ENCODE results near the gene ATP6V0D1. TPM values are rescaled to one million over a fixed set of nuclear protein-coding genes. Genes with fewer than 3 reads are reported as not detected.
A peak's percentile ranks its signal among the peaks of the same experiment; 100 is the strongest.

ATP6V0D1 gene
- polyA plus RNA-seq, 1 donor from 2014 or later = 188 TPM

DNA sequence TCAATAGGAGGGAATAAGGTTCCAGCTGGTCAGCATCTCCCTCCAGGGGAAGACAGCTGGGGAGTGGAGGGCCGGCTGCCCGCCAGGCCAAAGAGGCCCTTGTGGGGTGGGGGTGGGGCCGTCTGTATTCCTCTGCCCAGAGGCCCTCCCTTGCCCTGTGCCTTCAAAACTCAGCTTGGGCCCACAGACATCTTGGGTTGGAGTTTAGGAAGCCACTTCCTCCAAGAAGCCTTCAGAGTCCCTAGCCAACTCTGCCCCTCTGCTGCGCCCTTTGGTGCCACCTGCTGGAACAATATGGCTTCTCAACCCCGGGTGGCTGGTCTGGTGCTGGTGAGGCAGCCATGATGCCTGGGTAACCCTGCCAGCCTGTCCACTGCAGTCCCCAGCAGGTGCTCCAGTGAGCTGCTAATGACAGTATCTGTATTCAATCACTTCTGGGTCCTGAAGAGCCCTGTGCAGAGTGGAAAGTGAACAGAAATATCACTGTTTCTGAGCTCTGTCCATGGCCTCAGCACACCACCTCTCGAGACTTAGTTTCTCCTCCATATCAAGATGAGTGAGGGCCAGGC, 33.4 kb downstream of the ATP6V0D1 start:
- Histone ChIP-seq H3K9me2 (ENCODE audit: insufficient read depth, low read length) (no peaks in the 10 kb centered on the region), H3K4me2 (ENCODE audit: low read length) (no peak overlapping the region), H3K36me3 (ENCODE audit: insufficient read depth, low read length) (no peaks in the 10 kb centered on the region), H3K79me2 (replicated peaks; ENCODE audit: insufficient read depth, low read length) (no peaks in the 10 kb centered on the region), H4K20me1 (ENCODE audit: insufficient read depth) (no peaks in the 10 kb centered on the region), H3F3A (ENCODE audit: insufficient read depth, low read length, poor library complexity, severe bottlenecking) (no peaks in the 10 kb centered on the region), H3K9me3 (ENCODE audit: low read length) (no peaks in the 10 kb centered on the region), H3K27ac (ENCODE audit: low read length) (no peak overlapping the region), H2AFZ (ENCODE audit: low read depth, low read length) (no peak overlapping the region), H3K9ac (ENCODE audit: low read length) (no peak overlapping the region), H3K4me3 (ENCODE audit: low read length) (no peak overlapping the region), H3K27me3 (ENCODE audit: insufficient read depth, low read depth, low read length) (no peaks in the 10 kb centered on the region)
- TF ChIP-seq, protein P1, sequence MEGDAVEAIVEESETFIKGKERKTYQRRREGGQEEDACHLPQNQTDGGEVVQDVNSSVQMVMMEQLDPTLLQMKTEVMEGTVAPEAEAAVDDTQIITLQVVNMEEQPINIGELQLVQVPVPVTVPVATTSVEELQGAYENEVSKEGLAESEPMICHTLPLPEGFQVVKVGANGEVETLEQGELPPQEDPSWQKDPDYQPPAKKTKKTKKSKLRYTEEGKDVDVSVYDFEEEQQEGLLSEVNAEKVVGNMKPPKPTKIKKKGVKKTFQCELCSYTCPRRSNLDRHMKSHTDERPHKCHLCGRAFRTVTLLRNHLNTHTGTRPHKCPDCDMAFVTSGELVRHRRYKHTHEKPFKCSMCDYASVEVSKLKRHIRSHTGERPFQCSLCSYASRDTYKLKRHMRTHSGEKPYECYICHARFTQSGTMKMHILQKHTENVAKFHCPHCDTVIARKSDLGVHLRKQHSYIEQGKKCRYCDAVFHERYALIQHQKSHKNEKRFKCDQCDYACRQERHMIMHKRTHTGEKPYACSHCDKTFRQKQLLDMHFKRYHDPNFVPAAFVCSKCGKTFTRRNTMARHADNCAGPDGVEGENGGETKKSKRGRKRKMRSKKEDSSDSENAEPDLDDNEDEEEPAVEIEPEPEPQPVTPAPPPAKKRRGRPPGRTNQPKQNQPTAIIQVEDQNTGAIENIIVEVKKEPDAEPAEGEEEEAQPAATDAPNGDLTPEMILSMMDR (IDR thresholded peaks at IDR 0.05; ENCODE audit: poor library complexity, severe bottlenecking) = peak; percentile 21
- TF ChIP-seq TAF1 (IDR thresholded peaks at IDR 0.05; ENCODE audit: low read depth) = no peak

DNA sequence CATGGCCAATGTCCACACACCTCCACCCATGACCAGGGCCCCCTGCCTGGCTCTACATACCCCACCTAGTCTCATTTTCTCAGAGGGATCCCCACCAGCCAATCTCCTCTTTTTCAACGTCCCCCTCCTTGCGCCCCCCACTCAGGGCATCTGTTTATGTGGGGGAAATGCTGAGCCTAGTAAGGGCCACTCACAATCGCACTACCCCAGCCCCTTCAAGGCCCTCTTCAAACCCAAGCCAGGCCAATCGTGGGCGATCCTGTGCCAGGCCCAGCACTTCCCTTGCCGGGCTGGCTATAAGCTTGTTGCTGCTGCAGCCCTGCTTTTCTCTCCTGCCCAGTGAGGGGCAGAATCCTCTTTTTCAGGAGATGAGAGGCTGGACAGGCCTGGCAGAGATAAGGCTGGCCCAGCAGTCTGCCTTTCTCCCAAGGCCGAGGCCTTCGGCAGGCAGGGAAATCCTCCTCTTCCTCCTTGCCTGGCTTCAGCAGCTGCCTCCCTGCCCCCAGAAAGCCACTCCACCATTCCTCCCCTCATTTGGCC, 33.9 kb downstream of the ATP6V0D1 start:
- Histone ChIP-seq H2AFZ (ENCODE audit: low read depth, low read length) (no peak overlapping the region), H3F3A (ENCODE audit: insufficient read depth, low read length, poor library complexity, severe bottlenecking) (no peaks in the 10 kb centered on the region), H3K4me2 (ENCODE audit: low read length) (no peak overlapping the region), H3K36me3 (ENCODE audit: insufficient read depth, low read length) (no peaks in the 10 kb centered on the region), H4K20me1 (ENCODE audit: insufficient read depth) (no peaks in the 10 kb centered on the region), H3K4me3 (ENCODE audit: low read length) (no peak overlapping the region), H3K9ac (ENCODE audit: low read length) (no peak overlapping the region), H3K27me3 (ENCODE audit: insufficient read depth, low read depth, low read length) (no peaks in the 10 kb centered on the region), H3K27ac (ENCODE audit: low read length) (no peak overlapping the region), H3K79me2 (replicated peaks; ENCODE audit: insufficient read depth, low read length) (no peaks in the 10 kb centered on the region), H3K9me3 (ENCODE audit: low read length) (no peaks in the 10 kb centered on the region), H3K9me2 (ENCODE audit: insufficient read depth, low read length) (no peaks in the 10 kb centered on the region)
- TF ChIP-seq, protein P2, sequence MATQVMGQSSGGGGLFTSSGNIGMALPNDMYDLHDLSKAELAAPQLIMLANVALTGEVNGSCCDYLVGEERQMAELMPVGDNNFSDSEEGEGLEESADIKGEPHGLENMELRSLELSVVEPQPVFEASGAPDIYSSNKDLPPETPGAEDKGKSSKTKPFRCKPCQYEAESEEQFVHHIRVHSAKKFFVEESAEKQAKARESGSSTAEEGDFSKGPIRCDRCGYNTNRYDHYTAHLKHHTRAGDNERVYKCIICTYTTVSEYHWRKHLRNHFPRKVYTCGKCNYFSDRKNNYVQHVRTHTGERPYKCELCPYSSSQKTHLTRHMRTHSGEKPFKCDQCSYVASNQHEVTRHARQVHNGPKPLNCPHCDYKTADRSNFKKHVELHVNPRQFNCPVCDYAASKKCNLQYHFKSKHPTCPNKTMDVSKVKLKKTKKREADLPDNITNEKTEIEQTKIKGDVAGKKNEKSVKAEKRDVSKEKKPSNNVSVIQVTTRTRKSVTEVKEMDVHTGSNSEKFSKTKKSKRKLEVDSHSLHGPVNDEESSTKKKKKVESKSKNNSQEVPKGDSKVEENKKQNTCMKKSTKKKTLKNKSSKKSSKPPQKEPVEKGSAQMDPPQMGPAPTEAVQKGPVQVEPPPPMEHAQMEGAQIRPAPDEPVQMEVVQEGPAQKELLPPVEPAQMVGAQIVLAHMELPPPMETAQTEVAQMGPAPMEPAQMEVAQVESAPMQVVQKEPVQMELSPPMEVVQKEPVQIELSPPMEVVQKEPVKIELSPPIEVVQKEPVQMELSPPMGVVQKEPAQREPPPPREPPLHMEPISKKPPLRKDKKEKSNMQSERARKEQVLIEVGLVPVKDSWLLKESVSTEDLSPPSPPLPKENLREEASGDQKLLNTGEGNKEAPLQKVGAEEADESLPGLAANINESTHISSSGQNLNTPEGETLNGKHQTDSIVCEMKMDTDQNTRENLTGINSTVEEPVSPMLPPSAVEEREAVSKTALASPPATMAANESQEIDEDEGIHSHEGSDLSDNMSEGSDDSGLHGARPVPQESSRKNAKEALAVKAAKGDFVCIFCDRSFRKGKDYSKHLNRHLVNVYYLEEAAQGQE (IDR thresholded peaks at IDR 0.05; ENCODE audit: borderline replicate concordance) = no peak
- TF ChIP-seq SMC3 (conservative IDR thresholded peaks at IDR 0.05; ENCODE audit: poor library complexity) (no peak), EZH2 (IDR thresholded peaks at IDR 0.05; ENCODE audit: borderline replicate concordance, insufficient read depth, low read length, poor library complexity, severe bottlenecking) (no peak), MXI1 (conservative IDR thresholded peaks at IDR 0.05; ENCODE audit: poor library complexity, severe bottlenecking) (no peak), EP300 (conservative IDR thresholded peaks at IDR 0.05; ENCODE audit: poor library complexity, severe bottlenecking) (no peak), RAD21 (conservative IDR thresholded peaks at IDR 0.05) (no peak)
- TF ChIP-seq, protein P1 (IDR thresholded peaks at IDR 0.05; ENCODE audit: poor library complexity, severe bottlenecking) = no peak
